K562 (cell line): ENCODE data around the gene LIMS1. TPM values are rescaled to one million over a fixed set of nuclear protein-coding genes. Genes with fewer than 3 reads are reported as not detected.

ENCODE experiments used
- ATAC-seq: fragments of 200-7000 bp; cut with Tn5 transposase; 3 replicates; pipeline ENCODE4 v1.9.1; 2020; ENCODE audit warnings: moderate library complexity
- BruUV-seq: library from RNA; stranded (reverse); fragments of 400-500 nt; replicated peaks from 2 replicates; lab custom pipeline; 2021; lab: Mats Ljungman, UMichigan
- CTCF ChIA-PET: fragments of 300-600 bp; formaldehyde crosslinking; extraction: SDS; loops from one replicate; lab custom pipeline; 2021; ENCODE audit warnings: low intra/inter-chr PET ratio; lab: Yijun Ruan, JAX
- POLR2A ChIA-PET: fragments of 300-600, 350-650 bp; sonication (Branson Sonifier 250); formaldehyde crosslinking; extraction: SDS; loops from one replicate; lab custom pipeline; 2021; ENCODE audit warnings: antibody characterized with exemption, inconsistent platforms; lab: Yijun Ruan, JAX
- DNase-seq, 4 experiments: peaks; one replicate each; pipeline versions ENCODE4 v3.0.0 to v3.0.0-alpha.2; 2011 to 2018; ENCODE audit warnings: low spot score in 3 of 4, mixed read lengths in 3 of 4; ENCODE audit errors: extremely low read depth in 1 of 4
- FAIRE-seq: peaks from 2 replicates; lab custom pipeline; 2011; peaks lifted over from hg19 to GRCh38; lab: Jason Lieb, UNC
- H2AFZ ChIP-seq: 2 replicates; pipeline ENCODE4 v1.6.0; 2011; ENCODE audit warnings: low read depth, low read length, control low read depth, inconsistent platforms
- H3K27ac ChIP-seq: fragments of 200-600 bp; 3 replicates; pipeline ENCODE4 v1.8.0; 2011; ENCODE audit warnings: low read depth, mild to moderate bottlenecking, control low read depth, inconsistent platforms, low read length, moderate library complexity, mixed read lengths; ENCODE audit errors: extremely low read depth
- H3K27me3 ChIP-seq, 2 experiments: fragments of 300-600 bp in 1 of 2; 2 replicates in 1 of 2; 3 replicates in 1 of 2; pipeline versions ENCODE4 v1.6.0 to v1.8.0; 2011; ENCODE audit warnings: inconsistent platforms in 2 of 2, low read length in 2 of 2, mild to moderate bottlenecking in 1 of 2, mixed read lengths in 1 of 2, moderate library complexity in 1 of 2; ENCODE audit not compliant: control insufficient read depth in 2 of 2, insufficient read depth in 2 of 2
- H3K36me3 ChIP-seq: fragments of 300-600 bp; 3 replicates; pipeline ENCODE4 v1.8.0; 2011; ENCODE audit warnings: mild to moderate bottlenecking, low read length, inconsistent platforms; ENCODE audit not compliant: control insufficient read depth, insufficient read depth
- H3K4me1 ChIP-seq, 2 experiments: fragments of 200-600 bp in 1 of 2; replicated peaks in 1 of 2; 2 replicates in 1 of 2; 3 replicates in 1 of 2; pipeline versions ENCODE4 v1.5.1 to v1.8.0; 2011; ENCODE audit warnings: inconsistent platforms in 2 of 2, low read length in 2 of 2, mild to moderate bottlenecking in 1 of 2, mixed read lengths in 1 of 2, moderate library complexity in 1 of 2; ENCODE audit not compliant: control insufficient read depth in 2 of 2, insufficient read depth in 2 of 2
- H3K4me2 ChIP-seq: 2 replicates; pipeline ENCODE4 v1.6.1; 2011; ENCODE audit warnings: low read length, control low read depth, inconsistent platforms, mixed read lengths; ENCODE audit not compliant: insufficient read depth
- H3K4me3 ChIP-seq: fragments of 200-600 bp; sonication (generic), shearing (Covaris generic); 2 replicates; pipeline ENCODE4 v1.5.1; 2016; ENCODE audit warnings: control low read depth, inconsistent platforms
- H3K79me2 ChIP-seq: fragments of 200-600 bp; 3 replicates; pipeline ENCODE4 v1.8.0; 2011; ENCODE audit warnings: low read length, inconsistent platforms; ENCODE audit not compliant: control insufficient read depth, insufficient read depth
- H3K9ac ChIP-seq, 2 experiments: 2 replicates each; pipeline versions ENCODE4 v1.6.0 to v1.6.1; 2011; ENCODE audit warnings: low read depth in 2 of 2, low read length in 2 of 2, control low read depth in 1 of 2, inconsistent platforms in 1 of 2, mild to moderate bottlenecking in 1 of 2, mixed read lengths in 1 of 2; ENCODE audit not compliant: insufficient read depth in 1 of 2
- H3K9me1 ChIP-seq: one replicate; pipeline ENCODE4 v1.6.0; 2011; ENCODE audit warnings: inconsistent platforms, mild to moderate bottlenecking, low read length, moderate library complexity; ENCODE audit not compliant: control insufficient read depth, insufficient read depth
- H3K9me3 ChIP-seq: replicated peaks from 2 replicates; pipeline ENCODE4 v1.5.1; 2011; ENCODE audit warnings: low read depth, low read length, inconsistent platforms; ENCODE audit not compliant: control insufficient read depth, insufficient read depth
- H4K20me1 ChIP-seq: replicated peaks from 2 replicates; pipeline ENCODE4 v1.6.1; 2011; ENCODE audit warnings: low read length, inconsistent platforms, mixed read lengths; ENCODE audit not compliant: control insufficient read depth, insufficient read depth
- SRSF7 ChIP-seq: fragments of 200-400 bp; formaldehyde crosslinking; optimal IDR thresholded peaks from 2 replicates; pipeline ENCODE3; 2017; ENCODE audit warnings: mild to moderate bottlenecking, low read depth, low read length
- WGBS: fragments of 100-300 bp; shearing (Covaris generic); methylation state at CpG from one replicate; pipeline ENCODE4 v1.1.6; 2016; ENCODE audit warnings: low coverage, mixed read lengths; ENCODE audit not compliant: insufficient coverage; ENCODE audit errors: missing lambda C conversion rate; 5-methylcytosine and 5-hydroxymethylcytosine counted together
- in situ Hi-C: fragments of 300-500 bp; cut with MboI; formaldehyde crosslinking; loops from 4 replicates; pipeline ENCODE4 v1.15.0; 2018; ENCODE audit warnings: inconsistent platforms, mixed read lengths
- intact Hi-C: fragments of 100-400 bp; cut with micrococcal nuclease; formaldehyde crosslinking; loops from 2 replicates; pipeline ENCODE4 v1.14.2; 2022
- polyA plus RNA-seq, 8 experiments: library from polyadenylated mRNA; depleted of rRNA in 4 of 8; stranded (reverse) in 5 of 8; unstranded in 3 of 8; fragments of >200 nt; fragmentation: Nextera tagmentation in 2 of 8; fragmentation: Illumina TruSeq in 1 of 8; extraction: Ambion mirVana in 2 of 8; extraction: Trizol in 1 of 8; gene quantifications; 2 replicates each; pipeline versions ENCODE4 v1.2.1 to v1.2.3, GENCODE V29; 2011 to 2014; ENCODE audit warnings: inconsistent platforms in 1 of 8, missing spikeins in 1 of 8
- total RNA-seq, 7 experiments: library from RNA; depleted of rRNA in 6 of 7; stranded (reverse); fragments of >200 nt in 6 of 7; fragmentation: Illumina TruSeq in 2 of 7; extraction: Trizol in 2 of 7; gene quantifications; 2 replicates each; pipeline versions ENCODE4 v1.2.1 to v1.2.3, GENCODE V29; 2011 to 2021; ENCODE audit warnings: low replicate concordance in 1 of 7
- TF ChIP-seq, protein P1 (sequence below), 2 experiments: IDR thresholded peaks in 1 of 2; conservative IDR thresholded peaks in 1 of 2; 2 replicates each; pipeline ENCODE4 v1.6.1; 2016; ENCODE audit warnings: low read depth in 2 of 2, mild to moderate bottlenecking in 1 of 2, missing compliant biosample characterization in 1 of 2, missing genetic modification characterization in 1 of 2, moderate library complexity in 1 of 2

The LIMS1 gene
- total and polyA plus RNA-seq, 9 of the 15 experiments (the other 6 are each of a cell fraction or from before 2014, with no cell fraction given) = 52.8 to 134 (median 81.0) TPM

DNA sequence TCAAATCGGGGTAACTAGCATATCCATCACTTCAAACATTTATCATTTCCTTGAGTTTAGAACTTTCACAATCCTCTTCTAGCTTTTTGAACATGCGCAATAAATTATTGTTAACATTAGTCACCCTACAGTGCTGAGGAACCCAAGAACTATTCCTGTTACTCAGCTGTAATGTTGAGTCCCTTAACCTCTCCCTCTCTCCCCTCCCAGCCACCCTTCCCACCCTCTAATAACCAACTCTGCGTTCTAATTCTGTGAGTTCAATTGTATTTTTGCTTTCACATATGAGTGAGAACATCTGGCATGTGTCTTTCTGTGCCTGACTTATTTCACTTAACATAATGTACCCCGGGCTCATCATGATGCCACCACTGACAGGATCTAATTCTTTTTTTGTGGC, 106.5 kb downstream of the LIMS1 start:
- no peak overlapping the region for H3K4me3 ChIP-seq
- peaks cover 21 to 43% of the 10 kb centered on the region in 2 experiments for H3K4me1 ChIP-seq
- H3K9me1 ChIP-seq = no peaks in the 10 kb centered on the region
- no peak overlapping the region for H2AFZ ChIP-seq
- H3K4me2 ChIP-seq = no peak overlapping the region
- FAIRE-seq (no peak), DNase-seq (no peak), ATAC-seq (no peak)
- H3K9ac ChIP-seq = no peak overlapping the region
- H4K20me1 ChIP-seq = no peaks in the 10 kb centered on the region; the same call in 1 of the 2 replicates
- POLR2A ChIA-PET = no interaction called here
- H3K36me3 ChIP-seq = peaks cover 5% of the 10 kb centered on the region; the same call in 2 of the 3 replicates
- intact Hi-C loops = no loop called here
- WGBS = 74% methylated on average over 4 of the region's 4 CpGs
- CTCF ChIA-PET = no interaction called here
- H3K9me3 ChIP-seq = peaks cover 14% of the 10 kb centered on the region
- TF ChIP-seq SRSF7 = no peak
- TF ChIP-seq, protein P1, sequence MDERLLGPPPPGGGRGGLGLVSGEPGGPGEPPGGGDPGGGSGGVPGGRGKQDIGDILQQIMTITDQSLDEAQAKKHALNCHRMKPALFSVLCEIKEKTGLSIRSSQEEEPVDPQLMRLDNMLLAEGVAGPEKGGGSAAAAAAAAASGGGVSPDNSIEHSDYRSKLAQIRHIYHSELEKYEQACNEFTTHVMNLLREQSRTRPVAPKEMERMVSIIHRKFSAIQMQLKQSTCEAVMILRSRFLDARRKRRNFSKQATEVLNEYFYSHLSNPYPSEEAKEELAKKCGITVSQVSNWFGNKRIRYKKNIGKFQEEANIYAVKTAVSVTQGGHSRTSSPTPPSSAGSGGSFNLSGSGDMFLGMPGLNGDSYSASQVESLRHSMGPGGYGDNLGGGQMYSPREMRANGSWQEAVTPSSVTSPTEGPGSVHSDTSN (CRISPR knock-in tag; IDR thresholded peaks at IDR 0.05; ENCODE audit: low read depth) = no peak
- TF ChIP-seq, protein P1 (tag; conservative IDR thresholded peaks at IDR 0.05; ENCODE audit: low read depth) = peak; percentile 39; the same call in 1 of the 2 replicates
- H3K27ac ChIP-seq = peak overlapping the region; percentile 11; the same call in 1 of the 3 replicates
- no TSS peak for BruUV-seq
- in situ Hi-C loops = no loop called here
- H3K79me2 ChIP-seq = peaks cover 69% of the 10 kb centered on the region
- H3K27me3 ChIP-seq = no peaks in the 10 kb centered on the region
